ENCODE results near the gene SEMA6A.

The SEMA6A gene

GRCh38 chr5:116498503-116499048 lies 76.0 kb downstream of the SEMA6A start:
- no peak overlapping the region for H3K27ac ChIP-seq
- TF ChIP-seq, protein P1, sequence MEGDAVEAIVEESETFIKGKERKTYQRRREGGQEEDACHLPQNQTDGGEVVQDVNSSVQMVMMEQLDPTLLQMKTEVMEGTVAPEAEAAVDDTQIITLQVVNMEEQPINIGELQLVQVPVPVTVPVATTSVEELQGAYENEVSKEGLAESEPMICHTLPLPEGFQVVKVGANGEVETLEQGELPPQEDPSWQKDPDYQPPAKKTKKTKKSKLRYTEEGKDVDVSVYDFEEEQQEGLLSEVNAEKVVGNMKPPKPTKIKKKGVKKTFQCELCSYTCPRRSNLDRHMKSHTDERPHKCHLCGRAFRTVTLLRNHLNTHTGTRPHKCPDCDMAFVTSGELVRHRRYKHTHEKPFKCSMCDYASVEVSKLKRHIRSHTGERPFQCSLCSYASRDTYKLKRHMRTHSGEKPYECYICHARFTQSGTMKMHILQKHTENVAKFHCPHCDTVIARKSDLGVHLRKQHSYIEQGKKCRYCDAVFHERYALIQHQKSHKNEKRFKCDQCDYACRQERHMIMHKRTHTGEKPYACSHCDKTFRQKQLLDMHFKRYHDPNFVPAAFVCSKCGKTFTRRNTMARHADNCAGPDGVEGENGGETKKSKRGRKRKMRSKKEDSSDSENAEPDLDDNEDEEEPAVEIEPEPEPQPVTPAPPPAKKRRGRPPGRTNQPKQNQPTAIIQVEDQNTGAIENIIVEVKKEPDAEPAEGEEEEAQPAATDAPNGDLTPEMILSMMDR (conservative IDR thresholded peaks at IDR 0.05), result no peak

- no peak overlapping the region for H3K27ac ChIP-seq
- TF ChIP-seq, protein P1 (conservative IDR thresholded peaks at IDR 0.05), result 0 out of 2 replicates have a peak, but pooled peaks have one; percentile 6
These were observed 77.0 kb downstream of the SEMA6A start for GRCh38 chr5:116497631-116498030.

GRCh38 chr5:116495786-116496357 lies 78.8 kb downstream of the SEMA6A start:
- TF ChIP-seq, protein P1 (conservative IDR thresholded peaks at IDR 0.05), result no peak
- H3K27ac ChIP-seq, result no peak overlapping the region

- no peak overlapping the region for H3K27ac ChIP-seq
- TF ChIP-seq, protein P1 (conservative IDR thresholded peaks at IDR 0.05), result no peak
These were observed 79.7 kb downstream of the SEMA6A start for GRCh38 chr5:116494784-116495450.

DNA sequence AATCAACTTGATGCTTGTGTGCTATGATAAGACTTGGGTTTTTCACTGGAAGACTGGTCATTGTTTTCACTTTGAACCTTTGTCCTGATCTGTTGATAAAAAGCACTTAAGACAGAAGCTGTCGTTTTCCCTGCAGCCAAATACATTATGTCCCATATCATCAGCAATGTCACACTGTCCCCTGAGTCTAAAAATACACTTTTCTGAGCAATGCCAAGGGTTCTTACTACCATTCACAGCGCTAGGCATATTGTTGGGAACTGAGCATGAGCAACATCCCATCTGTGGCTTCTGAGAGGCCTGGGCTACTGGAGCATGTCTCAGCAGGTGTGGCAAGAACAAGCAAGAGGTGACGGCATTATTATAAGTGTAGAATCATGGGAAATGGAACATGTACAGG lies 81.8 kb downstream of the SEMA6A start:
- no peak overlapping the region for H3K27ac ChIP-seq
- TF ChIP-seq, protein P1 (conservative IDR thresholded peaks at IDR 0.05), result no peak

DNA sequence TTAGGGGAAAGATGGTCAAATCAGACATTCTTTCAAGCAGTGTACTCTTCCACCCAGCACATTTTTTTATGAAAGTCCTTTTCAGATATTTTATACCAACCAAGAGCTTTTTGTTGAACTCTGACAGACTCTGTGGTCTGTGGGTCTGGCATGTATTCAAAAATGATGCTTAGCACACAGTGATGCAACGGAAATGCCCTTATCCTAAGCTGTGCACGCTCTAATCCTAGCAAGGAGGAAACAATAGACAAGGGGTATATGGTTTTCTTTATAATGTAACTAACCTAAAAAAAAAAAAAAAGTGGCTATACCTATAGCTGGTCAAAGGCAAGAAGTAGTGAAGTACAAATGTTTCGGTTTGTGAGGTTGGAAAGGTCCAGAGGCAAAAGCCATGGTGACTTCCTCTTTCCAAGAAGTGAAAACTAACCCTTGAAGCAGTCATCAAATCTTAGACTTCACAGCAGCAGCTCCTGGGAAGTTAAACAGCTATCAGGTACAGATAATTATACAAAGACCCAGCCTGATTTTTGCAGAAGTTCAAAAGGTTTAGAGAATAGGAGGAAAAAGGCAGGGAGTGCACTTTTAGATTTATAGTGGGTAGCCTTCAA lies 82.5 kb downstream of the SEMA6A start:
- TF ChIP-seq, protein P1 (conservative IDR thresholded peaks at IDR 0.05), result no peak
- H3K27ac ChIP-seq, result no peak overlapping the region

GRCh38 chr5:116488356-116489041 lies 86.1 kb downstream of the SEMA6A start:
- TF ChIP-seq, protein P1 (conservative IDR thresholded peaks at IDR 0.05), result no peak
- no peak overlapping the region for H3K27ac ChIP-seq

Measured in VCaP (cell line).